Measurements from ENCODE around the gene CDC42BPG. TPM values are rescaled to one million over a fixed set of nuclear protein-coding genes. Genes with fewer than 3 reads are reported as not detected.
A peak's percentile ranks its signal among the peaks of the same experiment; 100 is the strongest.

The CDC42BPG gene
- total RNA-seq, 1 donor = under 0.01 TPM

- peak; percentile 92 for DNase-seq (ENCODE audit: low read depth)
- TF ChIP-seq, protein P1, sequence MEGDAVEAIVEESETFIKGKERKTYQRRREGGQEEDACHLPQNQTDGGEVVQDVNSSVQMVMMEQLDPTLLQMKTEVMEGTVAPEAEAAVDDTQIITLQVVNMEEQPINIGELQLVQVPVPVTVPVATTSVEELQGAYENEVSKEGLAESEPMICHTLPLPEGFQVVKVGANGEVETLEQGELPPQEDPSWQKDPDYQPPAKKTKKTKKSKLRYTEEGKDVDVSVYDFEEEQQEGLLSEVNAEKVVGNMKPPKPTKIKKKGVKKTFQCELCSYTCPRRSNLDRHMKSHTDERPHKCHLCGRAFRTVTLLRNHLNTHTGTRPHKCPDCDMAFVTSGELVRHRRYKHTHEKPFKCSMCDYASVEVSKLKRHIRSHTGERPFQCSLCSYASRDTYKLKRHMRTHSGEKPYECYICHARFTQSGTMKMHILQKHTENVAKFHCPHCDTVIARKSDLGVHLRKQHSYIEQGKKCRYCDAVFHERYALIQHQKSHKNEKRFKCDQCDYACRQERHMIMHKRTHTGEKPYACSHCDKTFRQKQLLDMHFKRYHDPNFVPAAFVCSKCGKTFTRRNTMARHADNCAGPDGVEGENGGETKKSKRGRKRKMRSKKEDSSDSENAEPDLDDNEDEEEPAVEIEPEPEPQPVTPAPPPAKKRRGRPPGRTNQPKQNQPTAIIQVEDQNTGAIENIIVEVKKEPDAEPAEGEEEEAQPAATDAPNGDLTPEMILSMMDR (IDR thresholded peaks at IDR 0.05; ENCODE audit: insufficient read depth, low read depth, low read length) = no peak
- no peak overlapping the region for H3K4me3 ChIP-seq (ENCODE audit: low read depth, low read length)
Measured at GRCh38 chr11:64868904-64869570, 24.6 kb upstream of the CDC42BPG start.

GRCh38 chr11:64867748-64868462 is 23.5 kb upstream of the CDC42BPG start:
- TF ChIP-seq, protein P1 (IDR thresholded peaks at IDR 0.05; ENCODE audit: insufficient read depth, low read depth, low read length) = no peak
- H3K4me3 ChIP-seq (ENCODE audit: low read depth, low read length) = no peak overlapping the region
- DNase-seq (ENCODE audit: low read depth) = no peak

DNA sequence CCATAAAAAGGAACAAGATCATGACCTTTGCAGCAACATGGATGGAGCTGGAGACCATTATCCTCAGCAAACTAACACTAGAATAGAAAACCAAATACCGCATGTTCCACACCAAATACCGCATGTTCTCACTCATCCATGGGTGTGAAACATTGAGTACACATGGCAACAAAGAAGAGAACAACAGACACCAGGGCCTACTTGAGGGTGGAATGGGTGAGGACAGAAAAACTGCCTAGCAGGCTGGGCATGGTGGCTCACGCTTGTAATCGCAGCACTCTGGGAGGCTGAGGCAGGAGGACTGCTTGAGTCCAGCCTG is 21.7 kb upstream of the CDC42BPG start:
- DNase-seq (ENCODE audit: low read depth) = no peak
- H3K4me3 ChIP-seq (ENCODE audit: low read depth, low read length) = no peak overlapping the region
- TF ChIP-seq, protein P1 (IDR thresholded peaks at IDR 0.05; ENCODE audit: insufficient read depth, low read depth, low read length) = no peak

DNA sequence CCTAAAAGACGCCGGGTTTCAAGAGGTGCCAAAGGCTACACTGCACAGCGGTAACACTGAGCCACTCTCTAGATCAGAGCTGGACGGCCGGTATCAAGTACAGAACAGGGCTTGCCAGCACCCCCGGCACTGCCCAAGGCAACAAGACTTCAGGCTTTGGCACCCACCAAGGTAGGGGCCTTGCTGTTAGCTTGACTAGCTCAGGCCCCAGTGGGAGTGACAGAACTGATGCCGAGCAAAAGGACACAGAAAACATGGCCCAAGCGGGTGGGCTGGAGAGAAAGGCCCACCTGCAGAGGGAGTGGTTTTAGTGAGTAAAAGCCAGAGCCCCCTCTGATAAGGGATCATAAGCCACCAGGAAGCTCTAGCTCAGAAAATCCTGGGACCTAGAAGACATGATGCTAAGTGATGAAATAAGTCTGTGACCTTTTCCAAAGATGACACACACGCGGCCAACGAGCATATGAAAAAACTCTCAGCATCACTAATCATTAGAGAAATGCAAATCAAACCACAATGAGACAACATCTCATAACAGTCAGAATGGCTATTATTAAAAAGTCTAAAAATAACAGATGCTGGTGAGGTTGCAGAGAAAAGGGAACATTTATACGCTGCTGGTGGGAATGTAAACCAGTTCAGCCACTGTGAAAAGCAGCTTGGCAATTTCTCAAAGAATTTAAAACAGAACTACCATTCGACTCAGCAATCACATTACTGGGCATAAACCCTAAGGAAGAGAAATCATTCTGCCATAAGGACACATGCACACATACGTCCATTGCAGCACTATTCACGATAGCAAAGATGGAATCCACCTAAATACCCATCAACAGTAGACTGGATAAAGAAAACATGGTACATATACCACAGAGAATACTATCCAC is 21.1 kb upstream of the CDC42BPG start:
- DNase-seq (ENCODE audit: low read depth) = peak; percentile 93
- no peak overlapping the region for H3K4me3 ChIP-seq (ENCODE audit: low read depth, low read length)
- TF ChIP-seq, protein P1 (IDR thresholded peaks at IDR 0.05; ENCODE audit: insufficient read depth, low read depth, low read length) = no peak

DNA sequence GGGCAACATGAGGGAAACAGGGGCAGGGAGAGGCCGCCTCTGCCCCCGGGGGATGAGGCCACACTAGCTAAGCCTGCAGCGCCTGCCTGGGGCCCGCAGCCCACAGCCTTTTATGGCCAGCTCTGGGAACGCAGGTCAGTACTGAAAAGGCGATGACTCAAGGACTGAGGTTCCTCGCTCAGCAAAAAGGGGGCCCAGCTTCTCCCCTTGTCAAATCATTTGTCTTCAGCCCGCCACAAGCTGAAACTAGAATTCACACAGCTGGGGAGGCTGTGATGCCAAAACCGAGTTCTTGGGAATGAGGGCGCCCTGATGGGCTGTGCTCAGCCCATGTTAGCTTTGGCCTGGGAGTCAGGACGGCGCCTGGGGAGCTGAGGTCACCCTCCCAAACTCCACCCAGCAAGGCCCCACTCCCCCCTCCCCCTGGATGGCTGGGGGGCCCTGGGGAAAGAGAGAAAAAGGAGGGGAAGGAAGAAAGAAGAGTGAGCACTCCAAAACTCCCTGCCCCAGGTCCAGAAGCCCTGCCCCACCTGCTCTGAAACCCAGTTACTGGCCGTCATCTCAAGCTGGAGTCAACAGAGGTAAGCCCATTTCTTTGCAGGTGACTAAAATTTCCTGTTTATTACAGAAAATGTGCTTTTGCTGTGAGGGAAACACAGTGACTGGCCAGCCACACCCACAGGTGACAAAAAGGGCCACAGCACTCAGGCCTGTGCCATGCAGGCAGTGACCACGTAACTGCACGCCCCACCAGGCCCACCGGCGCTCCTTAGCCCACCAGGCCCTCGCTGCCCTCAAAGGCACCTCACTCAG is 20.2 kb upstream of the CDC42BPG start:
- TF ChIP-seq, protein P1 (IDR thresholded peaks at IDR 0.05; ENCODE audit: insufficient read depth, low read depth, low read length) = no peak
- no peak overlapping the region for H3K4me3 ChIP-seq (ENCODE audit: low read depth, low read length)

DNA sequence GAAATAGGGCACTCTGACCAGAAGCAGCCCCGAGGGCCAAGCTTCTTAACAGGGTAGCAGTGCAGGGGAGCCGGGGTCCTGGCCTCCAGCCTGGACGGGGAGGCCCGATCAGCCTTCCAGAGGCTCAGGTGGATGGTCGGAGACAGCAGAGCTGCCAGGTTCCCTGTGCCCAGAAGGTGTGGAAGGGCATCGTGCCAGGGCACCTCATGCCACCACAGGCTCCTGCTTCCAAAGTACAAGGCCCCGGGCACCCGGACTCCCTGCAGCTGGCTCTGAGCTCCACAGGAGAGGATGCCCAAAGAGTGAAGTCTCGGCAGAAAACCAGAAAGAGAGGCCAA is 19.7 kb upstream of the CDC42BPG start:
- TF ChIP-seq, protein P1 (IDR thresholded peaks at IDR 0.05; ENCODE audit: insufficient read depth, low read depth, low read length) = no peak
- H3K4me3 ChIP-seq (ENCODE audit: low read depth, low read length) = no peak overlapping the region
- DNase-seq (ENCODE audit: low read depth) = no peak

More for the DNA sequence above, 20.2 kb upstream of the CDC42BPG start:
- peak; percentile 94 for DNase-seq (ENCODE audit: low read depth)
